Neural crest cell (in vitro differentiated cells): ENCODE measurements around the gene MTMR4. TPM values are rescaled to one million over a fixed set of nuclear protein-coding genes. Genes with fewer than 3 reads are reported as not detected.

ENCODE experiments used
- DNase-seq: peaks from one replicate; pipeline ENCODE4 v3.0.0; 2021; ENCODE audit warnings: low read depth, mixed read lengths, low spot score
- H3K27ac Mint-ChIP-seq: one replicate; pipeline ENCODE4 v1.8.0; 2021; ENCODE audit warnings: mild to moderate bottlenecking, mixed read lengths; ENCODE audit not compliant: unreplicated experiment
- H3K27me3 Mint-ChIP-seq: 2 replicates; pipeline ENCODE4 v1.8.0; 2021; ENCODE audit warnings: low read depth, mild to moderate bottlenecking, mixed read lengths
- H3K36me3 Mint-ChIP-seq: 2 replicates; pipeline ENCODE4 v1.8.0; 2021; ENCODE audit warnings: low read depth, mild to moderate bottlenecking, mixed read lengths
- H3K4me1 Mint-ChIP-seq: 2 replicates; pipeline ENCODE4 v1.8.0; 2021; ENCODE audit warnings: mixed read lengths
- H3K4me3 Mint-ChIP-seq: one replicate; pipeline ENCODE4 v1.8.0; 2021; ENCODE audit warnings: mild to moderate bottlenecking, mixed read lengths
- H3K9me3 Mint-ChIP-seq: 2 replicates; pipeline ENCODE4 v1.8.0; 2021; ENCODE audit warnings: mixed read lengths
- CTCF ChIP-seq: fragments of 200-600 bp; sonication (generic); conservative IDR thresholded peaks from 2 replicates; pipeline ENCODE4 v1.5.0; 2021; ENCODE audit warnings: antibody characterized with exemption, mild to moderate bottlenecking
- total RNA-seq: library from RNA; stranded (reverse); gene quantifications from 2 replicates; pipeline ENCODE4 v1.2.1, GENCODE V29; 2021

MTMR4 gene
- total RNA-seq, 1 donor from 2014 or later = 97.4 TPM

- Mint-ChIP-seq H3K4me3 (no peak overlapping the region), H3K4me1 (no peaks in the 10 kb centered on the region), H3K27ac (no peak overlapping the region), H3K9me3 (no peaks in the 10 kb centered on the region), H3K27me3 (no peaks in the 10 kb centered on the region), H3K36me3 (no peaks in the 10 kb centered on the region)
- no peak for DNase-seq
- TF ChIP-seq CTCF = no peak
Measured at GRCh38 chr17:58475985-58476384, 38.5 kb downstream of the MTMR4 start.

GRCh38 chr17:58470356-58470755 is 44.1 kb downstream of the MTMR4 start:
- TF ChIP-seq CTCF = no peak
- Mint-ChIP-seq H3K27me3 (peaks cover 30% of the 10 kb centered on the region), H3K4me1 (no peaks in the 10 kb centered on the region), H3K36me3 (no peaks in the 10 kb centered on the region), H3K9me3 (no peaks in the 10 kb centered on the region), H3K4me3 (no peak overlapping the region), H3K27ac (no peak overlapping the region)
- no peak for DNase-seq

GRCh38 chr17:58468944-58469343 is 45.5 kb downstream of the MTMR4 start:
- Mint-ChIP-seq H3K4me1 (no peaks in the 10 kb centered on the region), H3K4me3 (no peak overlapping the region), H3K27ac (no peak overlapping the region), H3K9me3 (no peaks in the 10 kb centered on the region), H3K36me3 (no peaks in the 10 kb centered on the region), H3K27me3 (peaks cover 41% of the 10 kb centered on the region)
- no peak for DNase-seq
- TF ChIP-seq CTCF = no peak

- no peaks in the 10 kb centered on the region for H3K4me1 Mint-ChIP-seq
- H3K4me3 Mint-ChIP-seq = no peak overlapping the region
- H3K27me3 Mint-ChIP-seq = peaks cover 5% of the 10 kb centered on the region
- H3K36me3 Mint-ChIP-seq = no peaks in the 10 kb centered on the region
- DNase-seq = no peak
- no peak for TF ChIP-seq CTCF
- no peaks in the 10 kb centered on the region for H3K9me3 Mint-ChIP-seq
- H3K27ac Mint-ChIP-seq = no peak overlapping the region
Measured at GRCh38 chr17:58455491-58455890, 58.9 kb downstream of the MTMR4 start.

GRCh38 chr17:58452738-58453137 is 61.7 kb downstream of the MTMR4 start:
- no peaks in the 10 kb centered on the region for H3K4me1 Mint-ChIP-seq
- no peak overlapping the region for H3K27ac Mint-ChIP-seq
- H3K9me3 Mint-ChIP-seq = no peaks in the 10 kb centered on the region
- H3K27me3 Mint-ChIP-seq = peaks cover 5% of the 10 kb centered on the region
- no peaks in the 10 kb centered on the region for H3K36me3 Mint-ChIP-seq
- no peak for DNase-seq
- no peak overlapping the region for H3K4me3 Mint-ChIP-seq
- no peak for TF ChIP-seq CTCF
